Aorta (tissue), 5 donors: ENCODE results near the gene ZNF345. TPM values are rescaled to one million over a fixed set of nuclear protein-coding genes. Genes with fewer than 3 reads are reported as not detected.
A peak's percentile ranks its signal among the peaks of the same experiment; 100 is the strongest.

Source experiments
- ATAC-seq: fragments of 200-7000 bp; cut with Tn5 transposase; one replicate; pipeline ENCODE4 v1.9.1; 2022; ENCODE audit warnings: moderate library complexity; ENCODE audit not compliant: low FRiP score
- DNase-seq, 2 donors: peaks; one replicate each; pipeline ENCODE4 v3.0.0-alpha.2; 2020
- H3K27ac ChIP-seq, 2 donors: one replicate each; pipeline ENCODE4 v1.5.1; 2013; ENCODE audit warnings: low read length in 2 of 2, mild to moderate bottlenecking in 2 of 2, moderate library complexity in 2 of 2, control low read depth in 1 of 2, inconsistent platforms in 1 of 2, low read depth in 1 of 2
- H3K27me3 ChIP-seq, 2 donors: one replicate each; pipeline ENCODE4 v1.6.1; 2013; ENCODE audit warnings: control low read depth in 1 of 2, low read length in 1 of 2, mild to moderate bottlenecking in 1 of 2, moderate library complexity in 1 of 2; ENCODE audit not compliant: insufficient read depth in 2 of 2, control insufficient read depth in 1 of 2
- H3K36me3 ChIP-seq, 2 donors: one replicate each; pipeline ENCODE4 v1.6.1; 2013; ENCODE audit warnings: control low read depth in 1 of 2, low read length in 1 of 2, mild to moderate bottlenecking in 1 of 2; ENCODE audit not compliant: insufficient read depth in 2 of 2, control insufficient read depth in 1 of 2
- H3K4me1 ChIP-seq, 2 donors: one replicate each; pipeline ENCODE4 v1.6.1; 2013; ENCODE audit warnings: low read length in 2 of 2, control low read depth in 1 of 2, mild to moderate bottlenecking in 1 of 2, moderate library complexity in 1 of 2; ENCODE audit not compliant: insufficient read depth in 2 of 2, control insufficient read depth in 1 of 2
- H3K4me3 ChIP-seq, 2 donors: one replicate each; pipeline ENCODE4 v1.5.1; 2013; ENCODE audit warnings: low read length in 2 of 2, control low read depth in 1 of 2, mild to moderate bottlenecking in 1 of 2
- H3K9me3 ChIP-seq: one replicate; pipeline ENCODE4 v1.6.1; 2013; ENCODE audit warnings: mild to moderate bottlenecking, low read length; ENCODE audit not compliant: control insufficient read depth
- WGBS, 2 donors: extraction: QIAGEN DNeasy Blood & Tissue Kit; methylation state at CpG; one replicate each; pipeline ENCODE4 v1.1.7; 2013; 5-methylcytosine and 5-hydroxymethylcytosine counted together
- intact Hi-C, 2 donors: fragments of 100-400 bp; cut with DNase I; formaldehyde crosslinking; loops; one replicate each; pipeline versions ENCODE4 v1.14.2 to v1.15.0; 2022
- polyA plus RNA-seq, 2 donors: library from polyadenylated mRNA; stranded (reverse); fragments of 200-250 nt; gene quantifications; one replicate each; pipeline ENCODE4 v1.2.3, GENCODE V29; 2013
- total RNA-seq, 2 donors: library from RNA; stranded (reverse); fragmentation: NEBNext Ultra II Directional; extraction: Animal tissue kit (Norgen Biotek cat#: 25700); gene quantifications; one replicate each; pipeline ENCODE4 v1.2.1, GENCODE V29; 2021
- donor health status: healthy with polysubstance abuse.
- donor health status: Bipolar disorder and iron deficiency.
- donor health status: DM: no; HTN: no; CAD: no.
- donor health status: DM: no; HTN: no; CAD: no.
- donor health status: DM: yes; HTN: yes; CAD: no.

Gene ZNF345
- total and polyA plus RNA-seq, 4 donors, result 4.0 to 10.7 (median 7.3) TPM

- Histone ChIP-seq H3K4me1 (no peaks in the 10 kb centered on the region), H3K9me3 (peaks cover 3% of the 10 kb centered on the region), H3K36me3 (no peaks in the 10 kb centered on the region), H3K27ac (peak within 1 kb of the TSS in 1 of 2 donors; percentile 76), H3K4me3 (peak within 1 kb of the TSS; percentile 11 to 52), H3K27me3 (no peaks in the 10 kb centered on the region)
- peak; percentile 99 for ATAC-seq
- intact Hi-C loops, result loop anchor here in 1 of 2 donors (1.0 to 2.0 kb wide), 2 partner anchors 12 to 65 kb away; partner anchors contain the start of genes ZNF345 and ZNF850
- DNase-seq, result peak; percentile 94 to 96
- 0% methylated on average over 56 of the region's 56 CpGs for WGBS, 2 donors
Measured at GRCh38 chr19:36837906-36838783, 12.5 kb upstream of the ZNF345 start, which contains the start of gene ZNF790. ZNF790 (minus strand) TSS chr19:36838387; CDS start chr19:36825619, 12,768 bp downstream.

- Histone ChIP-seq H3K4me1 (no peaks in the 10 kb centered on the region), H3K9me3 (peaks cover 2% of the 10 kb centered on the region), H3K27ac (peak overlapping the region in 1 of 2 donors; percentile 61), H3K36me3 (no peaks in the 10 kb centered on the region), H3K4me3 (peak overlapping the region; percentile 11 to 52), H3K27me3 (no peaks in the 10 kb centered on the region)
- WGBS, 2 donors, result 3 to 4% methylated on average over 12 of the region's 12 CpGs
- ATAC-seq (no peak), DNase-seq (no peak)
- intact Hi-C loops, result loop anchor here in 1 of 2 donors (1.0 to 2.0 kb wide), 2 partner anchors 11 to 66 kb away; partner anchors contain the start of genes ZNF345 and ZNF850
Measured at GRCh38 chr19:36838784-36839324, 11.8 kb upstream of the ZNF345 start.

- H3K4me3 ChIP-seq, result no peak overlapping the region
- 90 to 97% methylated on average over 1 of the region's 1 CpG for WGBS, 2 donors
- DNase-seq (no peak), ATAC-seq (no peak)
- H3K9me3 ChIP-seq, result no peaks in the 10 kb centered on the region
- H3K4me1 ChIP-seq, result no peaks in the 10 kb centered on the region
- no peaks in the 10 kb centered on the region for H3K36me3 ChIP-seq
- H3K27ac ChIP-seq, result no peak overlapping the region
- H3K27me3 ChIP-seq, result no peaks in the 10 kb centered on the region
- intact Hi-C loops, result loop anchor here in 1 of 2 donors (5.0 kb wide), 1 partner anchor 321 kb away; the partner anchor contains the start of gene ZNF260
Measured at GRCh38 chr19:36847968-36848367, 2.7 kb upstream of the ZNF345 start.

- Histone ChIP-seq H3K27me3 (no peaks in the 10 kb centered on the region), H3K4me3 (peak overlapping the region; percentile 79 to 84), H3K36me3 (no peaks in the 10 kb centered on the region), H3K27ac (peak overlapping the region; percentile 8 to 73), H3K9me3 (peaks cover 2% of the 10 kb centered on the region), H3K4me1 (no peaks in the 10 kb centered on the region)
- 0% methylated on average over 36 of the region's 36 CpGs for WGBS, 2 donors
- DNase-seq, result peak; percentile 96 to 97
- peak; percentile 98 for ATAC-seq
- intact Hi-C loops, result loop anchor here (1.0 to 5.0 kb wide), 3 partner anchors 12 to 323 kb away; partner anchors contain the start of genes ZNF260 (in 1 of the 2), ZNF568 (in 1 of the 2), ZNF790 (in 1 of the 2) and ZNF829 (in 1 of the 2)
Measured at GRCh38 chr19:36849701-36850558, 746 bp upstream of the ZNF345 start.

- WGBS, 2 donors, result 93 to 95% methylated on average over 3 of the region's 3 CpGs
- ATAC-seq (no peak), DNase-seq (no peak)
- intact Hi-C loops, result loop anchor here in 1 of 2 donors (5.0 kb wide), 1 partner anchor 65 kb away; the partner anchor contains the start of genes ZNF568 and ZNF829
- no peaks in the 10 kb centered on the region for H3K4me1 ChIP-seq
- no peaks in the 10 kb centered on the region for H3K27me3 ChIP-seq
- H3K9me3 ChIP-seq, result peaks cover 2% of the 10 kb centered on the region
- peaks cover 0 to 2% of the 10 kb centered on the region in 2 donors for H3K36me3 ChIP-seq
- H3K4me3 ChIP-seq, result peak overlapping the region in 1 of 2 donors; percentile 79
- no peak overlapping the region for H3K27ac ChIP-seq
Measured at GRCh38 chr19:36851898-36852297, 1.2 kb downstream of the ZNF345 start.

GRCh38 chr19:36876993-36877938 is 26.6 kb downstream of the ZNF345 start:
- Histone ChIP-seq H3K27ac (no peak overlapping the region), H3K36me3 (peaks cover 18 to 21% of the 10 kb centered on the region in 2 donors), H3K9me3 (peaks cover 23% of the 10 kb centered on the region), H3K27me3 (no peaks in the 10 kb centered on the region), H3K4me1 (no peaks in the 10 kb centered on the region), H3K4me3 (no peak overlapping the region)
- DNase-seq (no peak), ATAC-seq (no peak)
- intact Hi-C loops, result no loop called here
- WGBS, 2 donors, result 97 to 98% methylated on average over 10 of the region's 10 CpGs

GRCh38 chr19:36891768-36892357 is 41.2 kb downstream of the ZNF345 start:
- H3K27me3 ChIP-seq, result no peaks in the 10 kb centered on the region
- no peak overlapping the region for H3K4me3 ChIP-seq
- no peak for DNase-seq
- WGBS, 2 donors, result 97 to 99% methylated on average over 3 of the region's 3 CpGs
- intact Hi-C loops, result no loop called here
- no peak for ATAC-seq
- H3K9me3 ChIP-seq, result peaks cover 23% of the 10 kb centered on the region
- H3K27ac ChIP-seq, result no peak overlapping the region
- peaks cover 14 to 28% of the 10 kb centered on the region in 2 donors for H3K36me3 ChIP-seq
- H3K4me1 ChIP-seq, result no peaks in the 10 kb centered on the region
